Measurements from ENCODE around the gene FARSA. TPM values are rescaled to one million over a fixed set of nuclear protein-coding genes. Genes with fewer than 3 reads are reported as not detected.
"Not testable (repeated sequence)": the region's sequence is repeated elsewhere in the genome, so short reads cannot be mapped to it uniquely, and the experiment has no call there.

Gene FARSA
- total RNA-seq, 1 donor from 2014 or later = 54.5 TPM

- TF ChIP-seq, protein P1, sequence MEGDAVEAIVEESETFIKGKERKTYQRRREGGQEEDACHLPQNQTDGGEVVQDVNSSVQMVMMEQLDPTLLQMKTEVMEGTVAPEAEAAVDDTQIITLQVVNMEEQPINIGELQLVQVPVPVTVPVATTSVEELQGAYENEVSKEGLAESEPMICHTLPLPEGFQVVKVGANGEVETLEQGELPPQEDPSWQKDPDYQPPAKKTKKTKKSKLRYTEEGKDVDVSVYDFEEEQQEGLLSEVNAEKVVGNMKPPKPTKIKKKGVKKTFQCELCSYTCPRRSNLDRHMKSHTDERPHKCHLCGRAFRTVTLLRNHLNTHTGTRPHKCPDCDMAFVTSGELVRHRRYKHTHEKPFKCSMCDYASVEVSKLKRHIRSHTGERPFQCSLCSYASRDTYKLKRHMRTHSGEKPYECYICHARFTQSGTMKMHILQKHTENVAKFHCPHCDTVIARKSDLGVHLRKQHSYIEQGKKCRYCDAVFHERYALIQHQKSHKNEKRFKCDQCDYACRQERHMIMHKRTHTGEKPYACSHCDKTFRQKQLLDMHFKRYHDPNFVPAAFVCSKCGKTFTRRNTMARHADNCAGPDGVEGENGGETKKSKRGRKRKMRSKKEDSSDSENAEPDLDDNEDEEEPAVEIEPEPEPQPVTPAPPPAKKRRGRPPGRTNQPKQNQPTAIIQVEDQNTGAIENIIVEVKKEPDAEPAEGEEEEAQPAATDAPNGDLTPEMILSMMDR (IDR thresholded peaks at IDR 0.05; ENCODE audit: unreplicated experiment) = no peak
Observed at GRCh38 chr19:12891553-12892021, 41.9 kb downstream of the FARSA start.

GRCh38 chr19:12890787-12891552, 42.5 kb downstream of the FARSA start, which contains the start of gene GCDH:
Gene GCDH (plus strand): TSS chr19:12891160. CDS start chr19:12891305, 145 bp downstream.
- peak within 1 kb of the TSS; percentile 84 for H3K27ac Mint-ChIP-seq
- H3K4me3 Mint-ChIP-seq = peak within 1 kb of the TSS; percentile 91
- peaks cover 20% of the 10 kb centered on the region for H3K27me3 Mint-ChIP-seq (ENCODE audit: low read depth)
- H3K9me3 Mint-ChIP-seq = no peaks in the 10 kb centered on the region
- TF ChIP-seq, protein P1 (IDR thresholded peaks at IDR 0.05; ENCODE audit: unreplicated experiment) = no peak
- peaks cover 22% of the 10 kb centered on the region for H3K4me1 Mint-ChIP-seq
- peak; percentile 84 to 89 for DNase-seq (ENCODE audit: low spot score in 2 of 2, unreplicated experiment in 2 of 2)
- H3K36me3 Mint-ChIP-seq = peaks cover 6% of the 10 kb centered on the region

More at GRCh38 chr19:12891553-12892021, 41.9 kb downstream of the FARSA start:
- DNase-seq (ENCODE audit: low spot score in 2 of 2, unreplicated experiment in 2 of 2) = no peak
- Mint-ChIP-seq H3K36me3 (peaks cover 6% of the 10 kb centered on the region), H3K27me3 (ENCODE audit: low read depth) (peaks cover 14% of the 10 kb centered on the region), H3K9me3 (no peaks in the 10 kb centered on the region), H3K4me1 (peaks cover 19% of the 10 kb centered on the region), H3K4me3 (peak overlapping the region; percentile 91), H3K27ac (peak overlapping the region; percentile 25)

GRCh38 chr19:12890299-12890786, 43.2 kb downstream of the FARSA start:
- DNase-seq (ENCODE audit: low spot score in 2 of 2, unreplicated experiment in 2 of 2); H3K9me3 Mint-ChIP-seq; H3K36me3 Mint-ChIP-seq: not testable (repeated sequence)
- H3K27me3 Mint-ChIP-seq (ENCODE audit: low read depth) = peaks cover 22% of the 10 kb centered on the region
- H3K27ac Mint-ChIP-seq = peak overlapping the region; percentile 84
- peaks cover 22% of the 10 kb centered on the region for H3K4me1 Mint-ChIP-seq
- peak overlapping the region; percentile 91 for H3K4me3 Mint-ChIP-seq

- Mint-ChIP-seq H3K4me3 (no peak overlapping the region), H3K9me3 (peaks cover 4% of the 10 kb centered on the region)
- TF ChIP-seq, protein P1 (IDR thresholded peaks at IDR 0.05; ENCODE audit: unreplicated experiment) = no peak
Observed at GRCh38 chr19:12888006-12888603, 45.4 kb downstream of the FARSA start.

GRCh38 chr19:12886969-12887747, 46.4 kb downstream of the FARSA start, which contains the start of gene KLF1:
Gene KLF1 (minus strand): TSS chr19:12887201. CDS start chr19:12887140, 61 bp downstream.
- Mint-ChIP-seq H3K4me1 (peaks cover 24% of the 10 kb centered on the region), H3K27ac (no peak within 1 kb of the TSS), H3K27me3 (ENCODE audit: low read depth) (peaks cover 48% of the 10 kb centered on the region), H3K36me3 (peaks cover 2% of the 10 kb centered on the region), H3K9me3 (peaks cover 4% of the 10 kb centered on the region), H3K4me3 (peak within 1 kb of the TSS; percentile 50)
- no peak for DNase-seq (ENCODE audit: low spot score in 2 of 2, unreplicated experiment in 2 of 2)
- TF ChIP-seq, protein P1 (IDR thresholded peaks at IDR 0.05; ENCODE audit: unreplicated experiment) = no peak

More at GRCh38 chr19:12888006-12888603, 45.4 kb downstream of the FARSA start:
- DNase-seq (ENCODE audit: low spot score in 2 of 2, unreplicated experiment in 2 of 2) = no peak
- H3K36me3 Mint-ChIP-seq = peaks cover 2% of the 10 kb centered on the region
- peaks cover 26% of the 10 kb centered on the region for H3K4me1 Mint-ChIP-seq
- H3K27ac Mint-ChIP-seq = no peak overlapping the region
- H3K27me3 Mint-ChIP-seq (ENCODE audit: low read depth) = peaks cover 45% of the 10 kb centered on the region

Data from mesothelial cell of epicardium (in vitro differentiated cells).